ENCODE data around the gene MAP3K2.

GRCh38 chr2:127413200-127413599 is 25.4 kb upstream of the MAP3K2 start:
- no peak for TF ChIP-seq POLR2A (IDR thresholded peaks at IDR 0.05)
- TF ChIP-seq, protein P1, sequence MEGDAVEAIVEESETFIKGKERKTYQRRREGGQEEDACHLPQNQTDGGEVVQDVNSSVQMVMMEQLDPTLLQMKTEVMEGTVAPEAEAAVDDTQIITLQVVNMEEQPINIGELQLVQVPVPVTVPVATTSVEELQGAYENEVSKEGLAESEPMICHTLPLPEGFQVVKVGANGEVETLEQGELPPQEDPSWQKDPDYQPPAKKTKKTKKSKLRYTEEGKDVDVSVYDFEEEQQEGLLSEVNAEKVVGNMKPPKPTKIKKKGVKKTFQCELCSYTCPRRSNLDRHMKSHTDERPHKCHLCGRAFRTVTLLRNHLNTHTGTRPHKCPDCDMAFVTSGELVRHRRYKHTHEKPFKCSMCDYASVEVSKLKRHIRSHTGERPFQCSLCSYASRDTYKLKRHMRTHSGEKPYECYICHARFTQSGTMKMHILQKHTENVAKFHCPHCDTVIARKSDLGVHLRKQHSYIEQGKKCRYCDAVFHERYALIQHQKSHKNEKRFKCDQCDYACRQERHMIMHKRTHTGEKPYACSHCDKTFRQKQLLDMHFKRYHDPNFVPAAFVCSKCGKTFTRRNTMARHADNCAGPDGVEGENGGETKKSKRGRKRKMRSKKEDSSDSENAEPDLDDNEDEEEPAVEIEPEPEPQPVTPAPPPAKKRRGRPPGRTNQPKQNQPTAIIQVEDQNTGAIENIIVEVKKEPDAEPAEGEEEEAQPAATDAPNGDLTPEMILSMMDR (IDR thresholded peaks at IDR 0.05), result no peak

Measured in uterus (tissue), 2 donors.